ENCODE data around the gene RRP12.

- TF ChIP-seq CTCF (conservative IDR thresholded peaks at IDR 0.05; ENCODE audit: low read length) (no peak), EZH2phosphoT487 (IDR thresholded peaks at IDR 0.05; ENCODE audit: borderline replicate concordance) (no peak)
These were observed 7.4 kb upstream of the RRP12 start for GRCh38 chr10:97408496-97408992.
